Breast epithelium (tissue), 4 donors: Measurements from ENCODE around the gene LPO. TPM values are rescaled to one million over a fixed set of nuclear protein-coding genes. Genes with fewer than 3 reads are reported as not detected.

ENCODE experiments used
- DNase-seq, 2 donors: peaks; one replicate each; pipeline ENCODE4 v3.0.0-alpha.2; 2019; ENCODE audit warnings: low spot score in 2 of 2
- H3K27ac ChIP-seq, 2 donors: fragments of 200-600 bp; sonication (generic) in 1 of 2; one replicate each; pipeline ENCODE4 v1.5.1; 2016 to 2019; ENCODE audit warnings: mild to moderate bottlenecking in 1 of 2
- H3K27me3 ChIP-seq, 2 donors: fragments of 200-600 bp; sonication (generic) in 1 of 2; one replicate each; pipeline versions ENCODE4 v1.5.1 to v1.6.0; 2017 to 2019; ENCODE audit warnings: control low read depth in 1 of 2, mild to moderate bottlenecking in 1 of 2
- H3K36me3 ChIP-seq: fragments of 200-600 bp; one replicate; pipeline ENCODE4 v1.5.1; 2019
- H3K4me1 ChIP-seq, 2 donors: fragments of 200-600 bp; sonication (generic); one replicate each; pipeline ENCODE4 v1.5.1; 2016 to 2019; ENCODE audit warnings: control low read depth in 1 of 2
- H3K4me3 ChIP-seq, 3 donors: fragments of 200-600 bp; sonication (generic); 1 replicate in 2 of 3; 2 replicates in 1 of 3; pipeline ENCODE4 v1.5.1; 2016 to 2019; ENCODE audit warnings: mild to moderate bottlenecking in 3 of 3, moderate library complexity in 2 of 3
- H3K9me3 ChIP-seq, 2 donors: fragments of 200-600 bp; sonication (generic) in 1 of 2; one replicate each; pipeline ENCODE4 v1.5.1; 2016 to 2019; ENCODE audit warnings: control low read depth in 1 of 2
- CTCF ChIP-seq, 3 donors: fragments of 450-650 bp; IDR thresholded peaks; one replicate each; pipeline ENCODE4 v1.5.1; 2016 to 2017; ENCODE audit warnings: antibody characterized with exemption in 3 of 3, mild to moderate bottlenecking in 3 of 3, moderate library complexity in 3 of 3
- POLR2A ChIP-seq: fragments of 450-650 bp; IDR thresholded peaks from one replicate; pipeline ENCODE4 v1.6.1; 2016; ENCODE audit warnings: antibody characterized with exemption, mild to moderate bottlenecking, moderate library complexity
- POLR2AphosphoS5 ChIP-seq, 3 donors: sonication (generic); formaldehyde crosslinking; IDR thresholded peaks; one replicate each; pipeline ENCODE4 v1.6.1; 2017; ENCODE audit warnings: antibody characterized with exemption in 3 of 3
- intact Hi-C: fragments of 100-400 bp; cut with DNase I; formaldehyde crosslinking; loops from one replicate; pipeline ENCODE4 v1.15.1; 2023; ENCODE audit warnings: low total_unique reads
- total RNA-seq, 3 donors: library from RNA; depleted of rRNA; stranded (reverse); fragments of >200 nt; gene quantifications; one replicate each; pipeline ENCODE4 v1.1.0, GENCODE V29; 2016

LPO gene
- total RNA-seq, 3 donors from 2014 or later, result 0.29 TPM; not detected in 2

GRCh38 chr17:58263773-58264172 lies 25.4 kb downstream of the LPO start:
- no peak for DNase-seq
- no peaks in the 10 kb centered on the region for H3K4me1 ChIP-seq
- intact Hi-C loops, result no loop called here
- no peaks in the 10 kb centered on the region for H3K36me3 ChIP-seq
- peaks cover 0 to 35% of the 10 kb centered on the region in 2 donors for H3K27me3 ChIP-seq
- H3K4me3 ChIP-seq, result no peak overlapping the region
- TF ChIP-seq POLR2AphosphoS5 (IDR thresholded peaks at IDR 0.05) (no peak), CTCF (IDR thresholded peaks at IDR 0.05) (no peak), POLR2A (no peak)
- no peaks in the 10 kb centered on the region for H3K9me3 ChIP-seq
- H3K27ac ChIP-seq, result no peak overlapping the region

GRCh38 chr17:58264407-58265103 lies 26.2 kb downstream of the LPO start:
- intact Hi-C loops, result no loop called here
- Histone ChIP-seq H3K27ac (no peak overlapping the region), H3K4me1 (no peaks in the 10 kb centered on the region), H3K9me3 (no peaks in the 10 kb centered on the region), H3K27me3 (peaks cover 0 to 35% of the 10 kb centered on the region in 2 donors), H3K4me3 (no peak overlapping the region), H3K36me3 (no peaks in the 10 kb centered on the region)
- no peak for DNase-seq
- TF ChIP-seq POLR2A, result no peak
- no peak for TF ChIP-seq CTCF (IDR thresholded peaks at IDR 0.05)
- TF ChIP-seq POLR2AphosphoS5 (IDR thresholded peaks at IDR 0.05), result no peak

- intact Hi-C loops, result no loop called here
- H3K4me1 ChIP-seq, result no peaks in the 10 kb centered on the region
- peaks cover 0 to 28% of the 10 kb centered on the region in 2 donors for H3K27me3 ChIP-seq
- no peaks in the 10 kb centered on the region for H3K36me3 ChIP-seq
- DNase-seq, result no peak
- no peaks in the 10 kb centered on the region for H3K9me3 ChIP-seq
- no peak overlapping the region for H3K27ac ChIP-seq
- no peak for TF ChIP-seq CTCF (IDR thresholded peaks at IDR 0.05)
- H3K4me3 ChIP-seq, result no peak overlapping the region
Observed at GRCh38 chr17:58265271-58265670, 26.9 kb downstream of the LPO start.

- intact Hi-C loops, result no loop called here
- peaks cover 0 to 24% of the 10 kb centered on the region in 2 donors for H3K27me3 ChIP-seq
Observed at GRCh38 chr17:58265902-58266875, 27.8 kb downstream of the LPO start.

More at GRCh38 chr17:58265902-58266875, 27.8 kb downstream of the LPO start:
- Histone ChIP-seq H3K36me3 (no peaks in the 10 kb centered on the region), H3K27ac (no peak overlapping the region), H3K4me1 (no peaks in the 10 kb centered on the region), H3K4me3 (no peak overlapping the region), H3K9me3 (no peaks in the 10 kb centered on the region)
- no peak for DNase-seq
- TF ChIP-seq POLR2A (no peak), CTCF (IDR thresholded peaks at IDR 0.05) (no peak), POLR2AphosphoS5 (IDR thresholded peaks at IDR 0.05) (no peak)
